Anterior cingulate cortex (tissue), 58 donors: Measurements from ENCODE around the gene NFKBIL1.
A peak's percentile ranks its signal among the peaks of the same experiment; 100 is the strongest.

Experiments used
- DNase-seq, 58 donors: peaks; one replicate each; lab custom pipeline; 2025; lab: John Stamatoyannopoulos, UW

Gene NFKBIL1

DNA sequence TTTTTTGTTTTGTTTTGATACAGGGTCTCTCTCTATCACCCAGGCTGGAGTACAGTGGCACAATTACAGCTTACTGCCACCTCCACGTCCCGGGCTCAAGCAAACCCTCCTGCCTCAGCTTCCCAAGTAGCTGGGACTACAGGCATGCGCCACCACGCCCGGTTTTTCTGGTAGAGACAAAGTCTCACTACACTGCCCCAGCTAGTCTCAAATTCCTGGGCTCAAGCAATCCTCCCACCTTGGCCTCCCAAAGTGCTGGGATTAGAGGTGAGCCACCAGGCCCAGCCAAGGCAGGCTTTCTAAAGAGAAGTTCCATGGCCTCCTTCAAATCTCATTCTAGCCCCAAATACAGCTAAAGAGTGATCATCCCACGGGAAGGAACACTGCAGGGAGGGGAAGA, 13.4 kb upstream of the NFKBIL1 start:
- no peak for DNase-seq

DNA sequence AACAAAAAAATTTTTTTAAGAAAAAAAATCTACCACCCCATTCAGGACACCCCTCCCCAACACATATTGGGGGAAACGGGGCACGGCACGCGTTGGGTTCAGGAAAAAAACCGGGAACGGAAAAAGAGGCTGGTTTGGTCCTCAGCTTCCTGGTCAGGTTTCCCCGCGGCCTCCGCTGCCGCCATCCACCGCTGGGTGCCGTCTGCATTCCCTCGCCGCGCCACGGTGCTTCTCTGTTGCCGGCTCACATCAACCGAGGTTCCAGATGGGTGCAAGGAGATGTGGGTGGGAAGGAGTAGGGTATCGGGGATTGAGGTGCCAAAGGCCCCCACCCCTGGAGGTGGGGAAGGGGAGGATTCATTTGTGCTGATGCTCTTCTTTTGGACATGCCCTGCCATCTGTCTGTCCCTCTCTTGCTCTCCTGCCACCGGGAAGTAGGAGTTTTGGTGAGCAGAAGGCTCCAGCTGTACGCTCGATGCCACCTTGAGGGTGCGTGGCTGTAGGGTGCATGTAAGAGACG, 12.8 kb upstream of the NFKBIL1 start:
- DNase-seq = no peak

DNA sequence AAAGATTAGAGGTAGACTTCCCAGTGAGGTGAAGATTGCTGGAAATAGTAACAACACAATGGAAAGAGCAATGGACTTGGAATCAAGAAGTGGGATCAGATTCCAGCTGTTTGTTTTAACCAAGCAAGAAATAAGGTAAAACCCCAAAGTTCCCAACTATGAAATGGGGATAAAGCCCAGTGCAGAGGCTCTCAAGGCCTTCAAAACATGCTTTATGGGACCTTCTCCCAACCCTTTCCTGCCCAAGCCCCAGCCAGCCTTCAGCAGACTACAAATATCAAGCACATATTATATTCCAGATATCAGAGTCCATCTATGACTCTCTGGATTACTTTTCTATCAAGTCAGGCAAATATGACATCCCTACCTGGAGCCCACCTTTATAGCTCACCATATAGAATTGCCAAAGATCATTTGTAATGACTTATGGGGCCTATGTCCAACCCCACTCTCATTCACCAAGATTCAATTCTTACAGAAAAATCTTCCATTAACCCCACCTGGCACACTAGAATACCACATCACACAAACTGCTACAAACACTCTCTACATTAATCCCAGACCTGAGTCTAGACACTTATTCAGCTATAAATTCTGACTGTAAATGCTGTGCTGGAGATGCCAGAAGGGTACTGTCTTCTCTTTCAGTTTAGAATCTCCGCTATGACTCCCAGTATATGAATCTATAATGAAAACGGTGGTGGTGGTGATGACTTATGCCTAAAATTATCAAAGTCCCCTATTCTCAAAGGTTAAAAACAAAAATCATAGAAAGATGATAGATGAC, 11.7 kb upstream of the NFKBIL1 start:
- DNase-seq = no peak

DNA sequence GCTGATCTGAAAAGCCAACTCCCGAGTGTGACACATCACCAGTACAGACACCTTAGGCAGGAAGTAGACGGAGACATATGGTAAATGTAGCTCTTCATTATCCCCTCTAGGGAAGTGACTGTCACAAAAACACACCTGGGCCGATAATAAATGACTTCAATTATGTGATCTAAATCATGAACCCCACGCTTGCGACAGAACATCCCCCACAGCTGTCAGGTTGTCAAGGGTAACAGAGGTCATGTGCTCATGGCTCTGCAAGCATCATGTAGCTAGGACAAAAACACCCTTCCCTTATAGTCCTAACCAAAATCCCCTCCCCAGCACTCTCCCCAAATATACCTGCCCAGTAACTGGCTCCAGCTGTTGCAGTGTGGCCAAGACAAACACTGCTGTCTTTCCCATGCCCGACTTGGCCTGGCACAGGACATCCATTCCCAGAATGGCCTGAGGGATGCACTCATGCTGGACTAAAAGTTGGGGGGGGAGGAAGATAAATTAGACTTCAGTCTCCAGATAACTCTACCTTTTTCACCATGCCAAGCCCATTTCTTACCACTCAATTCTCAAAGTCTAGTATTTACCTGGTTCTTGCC, 8.5 kb upstream of the NFKBIL1 start:
- DNase-seq = peak in 1 of 58 donors; percentile 11

DNA sequence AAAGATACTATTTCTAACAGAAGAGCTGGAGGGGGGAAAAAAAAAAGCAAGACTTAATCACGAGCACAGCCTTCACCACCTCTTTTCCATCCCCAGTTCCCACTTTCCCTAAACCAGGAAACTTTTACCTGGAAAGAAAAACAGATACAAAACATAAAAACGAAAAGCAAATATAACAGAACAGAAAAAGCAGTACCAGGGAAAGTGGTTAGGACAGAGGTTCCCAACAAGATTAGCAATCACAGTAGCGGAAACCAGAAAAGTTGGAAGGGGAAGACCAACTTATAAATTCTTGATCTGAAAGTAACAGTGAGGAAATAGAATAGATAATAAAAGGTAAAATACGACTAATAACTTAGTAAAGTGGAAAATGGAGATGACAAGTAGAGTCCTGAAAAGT, 6.8 kb upstream of the NFKBIL1 start:
- no peak for DNase-seq

DNA sequence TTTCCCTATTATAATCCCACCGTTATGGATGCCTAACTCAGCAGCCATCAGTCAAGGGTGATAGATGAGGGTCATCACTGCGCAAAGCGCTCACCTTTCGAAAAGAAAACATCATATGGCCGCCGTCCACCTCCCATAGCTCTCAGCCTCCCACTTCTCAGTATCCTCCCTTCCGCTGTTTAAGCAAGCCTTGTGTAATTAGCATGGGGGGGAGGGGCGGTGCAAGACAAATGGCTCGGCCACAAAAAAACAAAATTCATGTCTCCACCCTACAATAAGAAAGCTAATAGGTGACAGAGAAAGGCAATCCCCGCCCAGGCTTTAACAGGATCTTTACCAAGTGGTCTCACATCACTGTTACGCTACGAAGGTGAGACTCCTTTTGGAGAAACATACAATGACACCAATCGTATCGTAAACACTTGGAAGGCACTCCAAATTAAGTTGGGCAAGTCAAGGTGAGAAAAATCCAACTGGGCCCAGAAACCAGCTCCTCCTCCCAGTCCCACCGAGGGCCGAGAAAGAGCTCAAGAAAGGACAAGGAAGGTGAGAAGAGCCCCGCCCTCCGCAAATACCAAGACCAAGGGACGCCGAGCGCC, 6.2 kb upstream of the NFKBIL1 start:
- DNase-seq = peak in 7 of 58 donors; percentile 11 to 69 (median 43)

DNA sequence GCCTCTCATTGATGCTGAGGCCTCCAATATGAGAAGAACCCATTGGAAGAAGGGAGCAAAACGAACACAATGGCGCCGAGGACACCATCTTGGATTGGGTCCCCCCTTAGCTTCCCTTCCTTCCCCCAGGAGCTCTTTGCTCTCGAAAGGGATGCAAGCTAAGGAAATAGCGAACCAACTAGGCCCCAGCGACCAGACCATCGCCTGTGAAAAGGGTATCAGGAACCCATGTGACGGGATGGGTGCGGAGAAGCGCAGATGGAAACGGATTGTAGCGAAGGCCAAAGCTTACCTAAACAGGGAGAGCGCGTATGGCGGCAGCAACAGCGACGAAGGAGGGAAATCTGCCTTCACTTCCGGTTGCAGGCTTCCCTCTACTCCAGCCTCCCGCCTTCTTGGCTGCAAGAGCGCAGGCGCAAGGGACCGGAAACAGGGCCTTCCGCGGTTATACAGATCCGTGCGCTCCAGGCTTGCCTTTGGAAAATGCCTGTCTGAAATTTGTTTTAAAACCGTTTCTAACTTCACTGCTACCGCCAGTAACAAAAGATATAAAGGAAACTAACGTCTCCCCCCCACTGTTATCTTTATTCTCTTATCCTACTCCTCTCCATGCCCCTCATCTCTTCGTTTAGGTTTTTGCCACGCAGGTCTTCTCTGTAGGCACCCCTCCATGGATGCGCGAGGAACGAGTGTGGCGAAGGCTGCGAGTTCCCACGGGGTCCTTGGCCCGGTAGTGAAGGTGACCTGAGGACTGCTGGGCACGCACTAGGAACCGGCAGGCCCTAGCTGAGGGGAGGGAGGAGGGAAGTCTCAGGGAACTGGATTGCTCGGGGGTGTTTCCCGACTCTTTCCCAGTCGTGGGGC, 5.5 kb upstream of the NFKBIL1 start, which contains the start of gene DDX39B:
DDX39B (minus strand) TSS at position 346 of the 864 bp plus-strand sequence. CDS start 1,471 bp downstream, outside the sequence.
- peak; percentile 58 to 98 (median 94) for DNase-seq

DNA sequence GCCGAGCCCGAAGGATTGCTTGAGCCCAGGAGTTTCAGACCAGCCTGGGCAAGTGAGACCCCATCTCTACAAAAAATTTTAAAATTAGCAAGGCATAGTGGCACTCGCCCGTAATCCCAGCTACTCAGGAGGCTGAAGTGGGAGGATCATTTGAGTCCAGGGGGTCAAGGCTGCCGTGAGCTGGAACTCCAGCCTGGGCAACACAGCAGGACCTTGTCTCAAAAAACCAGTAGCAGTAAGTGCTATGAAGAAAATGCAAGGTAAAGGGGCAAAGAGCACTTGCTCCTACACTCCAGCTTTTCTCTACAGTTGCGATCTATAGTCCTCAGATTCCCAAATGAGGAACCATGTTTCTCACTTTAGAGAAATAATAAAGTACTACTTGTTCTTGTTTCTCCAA, 3.8 kb upstream of the NFKBIL1 start:
- no peak for DNase-seq

DNA sequence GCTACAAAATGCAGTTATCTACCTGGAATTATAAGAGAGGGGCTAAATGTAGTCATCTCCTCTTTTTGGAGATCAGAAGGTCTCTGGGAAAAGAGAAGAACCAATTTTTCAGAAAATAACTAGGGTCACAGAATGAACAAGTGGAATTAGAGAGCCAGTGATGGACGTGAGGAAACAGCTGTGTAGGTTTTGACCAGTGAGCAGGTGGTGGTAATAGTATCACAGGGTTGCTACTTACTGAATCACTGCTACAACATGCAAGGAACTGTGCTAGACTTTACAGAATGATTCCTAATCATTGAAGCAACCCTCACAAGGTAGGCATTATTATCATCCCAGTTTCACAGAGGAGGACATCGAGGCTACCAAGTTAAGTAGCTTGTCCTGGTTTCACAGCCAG, 2.7 kb upstream of the NFKBIL1 start:
- no peak for DNase-seq

DNA sequence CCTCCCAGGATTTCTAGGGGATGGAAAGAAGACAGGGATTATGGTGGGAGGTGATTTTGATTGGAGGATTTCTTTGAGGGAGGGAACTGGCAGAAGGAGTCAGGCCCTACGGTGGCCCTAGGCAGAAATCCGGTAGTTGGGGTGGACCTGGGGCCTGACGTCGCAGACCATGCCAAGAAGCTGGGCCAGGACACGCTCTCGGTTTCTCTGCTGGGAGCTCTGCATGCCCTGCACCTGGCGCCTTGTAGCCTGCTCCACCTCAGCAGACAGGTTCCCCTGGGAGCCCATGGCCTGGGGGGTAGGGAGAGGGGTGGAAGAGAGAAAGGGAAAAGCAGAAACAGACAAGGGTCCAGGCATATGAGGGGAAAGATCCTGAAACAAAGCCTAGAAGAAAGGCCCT, 2.1 kb upstream of the NFKBIL1 start:
- no peak for DNase-seq

DNA sequence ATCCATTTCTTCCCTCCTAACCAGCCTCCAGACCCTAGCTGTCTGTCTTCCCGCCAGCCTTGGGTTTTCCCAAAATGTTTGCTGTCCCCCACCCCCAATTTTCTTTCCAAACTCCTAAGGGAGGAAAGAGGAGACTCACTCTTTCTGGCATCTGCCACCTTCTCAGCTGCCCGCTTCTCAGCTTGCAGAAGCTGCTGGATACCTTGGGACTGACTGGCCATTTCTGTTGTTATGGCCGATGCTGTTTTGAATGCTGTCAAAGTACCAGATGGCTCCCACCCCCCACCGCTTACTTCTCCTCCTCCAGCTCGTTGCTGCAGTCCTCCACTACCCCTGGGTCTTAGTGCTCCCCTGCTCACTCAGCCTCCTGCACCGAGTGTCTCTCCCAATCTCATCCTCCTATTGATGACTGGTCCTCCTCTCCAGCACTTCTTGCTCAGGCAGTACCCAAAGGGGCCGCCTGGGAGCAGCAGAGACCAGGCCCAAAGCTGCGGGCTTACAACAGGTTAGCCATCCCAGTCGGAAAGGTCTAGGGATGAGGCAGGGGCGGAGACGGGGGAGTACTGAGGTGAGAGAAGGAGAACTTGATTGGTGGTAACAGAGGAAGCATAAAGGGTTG, 960 bp upstream of the NFKBIL1 start, which contains the start of gene ATP6V1G2:
ATP6V1G2 (minus strand) TSS at position 270 of the 619 bp plus-strand sequence; CDS start at position 221, 49 bp downstream.
- DNase-seq = peak; percentile 54 to 98 (median 88)

DNA sequence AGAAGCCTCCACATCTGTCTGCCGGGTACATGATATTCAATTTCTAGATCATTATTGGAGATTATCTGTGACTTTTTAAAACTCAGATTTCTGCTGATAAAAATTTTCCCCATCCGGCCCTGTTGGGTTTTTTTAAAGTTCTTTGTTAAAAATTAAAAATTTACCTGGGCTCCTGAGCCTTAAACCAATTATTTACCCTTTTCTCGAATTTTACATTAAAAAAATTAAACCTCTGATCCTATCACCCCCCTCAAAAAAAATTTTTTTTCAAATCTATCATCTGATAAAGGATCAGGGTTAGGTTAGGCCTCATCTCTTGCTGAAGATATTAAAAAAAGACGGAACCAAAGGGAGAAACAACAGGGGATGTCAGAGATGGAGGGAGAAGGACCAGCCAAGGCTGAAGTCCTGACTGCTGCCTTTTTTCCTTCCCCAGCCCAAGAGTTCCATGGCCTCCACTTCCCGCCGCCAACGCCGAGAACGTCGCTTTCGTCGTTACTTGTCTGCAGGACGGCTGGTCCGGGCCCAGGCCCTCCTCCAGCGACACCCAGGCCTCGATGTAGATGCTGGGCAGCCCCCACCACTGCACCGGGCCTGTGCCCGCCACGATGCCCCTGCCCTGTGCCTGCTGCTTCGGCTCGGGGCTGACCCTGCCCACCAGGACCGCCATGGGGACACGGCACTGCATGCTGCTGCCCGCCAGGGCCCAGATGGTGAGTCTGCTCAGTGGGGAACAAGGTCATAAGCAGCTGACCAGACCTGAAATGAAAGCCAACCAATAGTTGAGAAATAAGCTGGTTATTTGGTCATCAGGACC, 527 bp downstream of the NFKBIL1 start:
- DNase-seq = peak in 2 of 58 donors; percentile 5 to 7

DNA sequence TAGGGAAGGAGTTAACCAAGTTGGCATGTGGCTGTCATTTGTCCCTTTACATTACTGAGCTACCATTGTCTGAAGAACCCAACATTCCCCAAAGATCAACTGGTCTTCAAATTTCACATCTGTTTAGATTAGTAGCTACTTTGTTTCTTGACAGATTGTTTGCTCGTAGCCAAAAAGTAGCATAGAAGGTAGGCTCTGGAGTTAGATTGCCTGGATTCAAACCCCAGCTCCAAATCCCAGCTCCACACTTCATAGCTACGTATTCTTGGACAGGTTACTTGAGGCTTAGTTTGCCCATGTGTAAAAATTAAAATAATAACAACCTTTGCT, 1.1 kb downstream of the NFKBIL1 start:
- no peak for DNase-seq

DNA sequence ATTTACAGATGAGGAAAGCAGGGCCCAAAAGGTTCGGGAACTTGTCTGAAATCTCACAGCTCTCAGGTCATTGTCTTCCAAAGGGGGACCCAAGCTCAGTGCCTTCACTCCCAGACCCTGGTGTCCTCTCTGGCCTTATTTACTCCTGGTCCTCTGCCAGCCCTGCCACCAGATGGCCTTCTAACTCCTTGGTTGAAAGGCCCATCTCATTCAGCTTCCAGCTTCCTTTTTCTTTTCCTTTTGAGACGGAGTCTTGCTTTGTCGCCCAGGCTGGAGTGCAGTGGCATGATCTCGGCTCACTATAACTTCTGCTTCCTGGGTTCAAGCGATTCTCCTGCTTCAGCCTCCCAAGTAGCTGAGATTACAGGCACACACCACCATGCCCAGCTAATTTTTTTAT, 4.0 kb downstream of the NFKBIL1 start:
- peak in 18 of 58 donors; percentile 4 to 33 (median 14) for DNase-seq

DNA sequence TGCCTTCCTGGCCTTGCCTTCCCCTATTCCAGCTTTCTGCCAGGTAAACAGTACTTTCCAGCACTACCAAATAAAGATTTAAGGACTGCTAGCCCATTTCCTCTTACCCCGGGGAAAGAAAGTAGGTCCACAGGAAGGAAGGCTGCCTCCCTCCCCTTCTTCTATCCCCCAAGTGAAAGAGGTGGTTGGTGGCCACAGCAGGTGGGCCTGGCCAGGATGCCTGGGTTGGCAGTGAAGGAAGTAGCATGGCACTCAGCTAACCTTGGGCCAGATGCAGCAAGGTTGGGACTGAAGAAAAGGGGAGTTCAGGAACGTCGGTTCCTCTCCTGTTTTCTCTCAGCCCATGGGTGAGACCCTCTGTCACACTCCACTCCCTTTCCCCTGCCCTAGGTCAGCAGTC, 8.9 kb downstream of the NFKBIL1 start:
- no peak for DNase-seq

DNA sequence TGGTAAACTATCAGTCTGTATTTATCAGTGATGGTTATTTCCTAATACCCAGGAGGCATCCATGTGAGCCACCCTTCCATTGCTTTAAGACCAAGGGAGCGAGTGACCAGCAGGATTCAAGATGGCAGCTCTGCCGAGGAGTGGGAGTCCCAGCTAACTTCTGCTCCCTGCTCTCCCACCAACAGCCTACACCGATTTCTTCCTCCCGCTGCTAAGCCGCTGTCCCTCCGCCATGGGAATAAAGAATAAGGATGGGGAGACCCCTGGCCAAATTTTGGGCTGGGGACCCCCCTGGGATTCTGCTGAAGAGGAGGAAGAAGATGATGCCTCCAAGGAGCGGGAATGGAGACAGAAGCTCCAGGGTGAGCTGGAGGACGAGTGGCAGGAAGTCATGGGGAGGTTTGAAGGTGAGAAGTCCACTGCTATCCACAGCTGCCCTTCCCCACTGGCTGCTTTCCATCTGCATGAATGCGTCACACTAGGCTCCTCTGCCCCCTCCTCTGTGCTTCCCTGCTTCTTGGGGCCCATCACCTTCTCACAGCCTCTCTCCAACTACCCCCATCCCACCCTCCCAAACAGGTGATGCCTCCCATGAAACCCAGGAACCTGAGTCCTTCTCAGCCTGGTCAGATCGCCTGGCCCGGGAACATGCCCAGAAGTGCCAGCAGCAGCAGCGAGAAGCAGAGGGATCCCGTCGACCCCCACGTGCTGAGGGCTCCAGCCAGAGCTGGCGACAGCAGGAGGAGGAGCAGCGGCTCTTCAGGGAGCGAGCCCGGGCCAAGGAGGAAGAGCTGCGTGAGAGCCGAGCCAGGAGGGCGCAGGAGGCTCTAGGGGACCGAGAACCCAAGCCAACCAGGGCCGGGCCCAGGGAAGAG, 10.3 kb downstream of the NFKBIL1 start:
- DNase-seq = no peak

DNA sequence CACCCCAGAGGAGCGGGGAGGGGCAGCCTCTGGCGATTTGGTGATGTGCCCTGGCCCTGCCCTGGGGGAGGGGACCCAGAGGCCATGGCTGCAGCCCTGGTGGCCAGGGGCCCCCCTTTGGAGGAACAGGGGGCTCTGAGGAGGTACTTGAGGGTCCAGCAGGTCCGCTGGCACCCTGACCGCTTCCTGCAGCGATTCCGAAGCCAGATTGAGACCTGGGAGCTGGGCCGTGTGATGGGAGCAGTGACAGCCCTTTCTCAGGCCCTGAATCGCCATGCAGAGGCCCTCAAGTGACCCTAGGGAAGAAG, 10.9 kb downstream of the NFKBIL1 start:
- DNase-seq = no peak
